Astrocyte (in vitro differentiated cells and primary cell): ENCODE measurements around the gene CIT. TPM values are rescaled to one million over a fixed set of nuclear protein-coding genes. Genes with fewer than 3 reads are reported as not detected.

Experiments used
- DNase-seq: peaks from one replicate; pipeline ENCODE4 v3.0.0-alpha.2; 2010; ENCODE audit warnings: low read depth
- FAIRE-seq: peaks from 2 replicates; lab custom pipeline; 2011; peaks lifted over from hg19 to GRCh38; lab: Jason Lieb, UNC
- H2AFZ ChIP-seq: 2 replicates; pipeline ENCODE4 v1.6.0; 2012; ENCODE audit warnings: low read depth, low read length, inconsistent platforms
- H3K27ac ChIP-seq: 2 replicates; pipeline ENCODE4 v1.5.1; 2011; ENCODE audit warnings: low read depth, low read length, inconsistent platforms
- H3K27me3 ChIP-seq: 2 replicates; pipeline ENCODE4 v1.6.0; 2011; ENCODE audit warnings: low read length, inconsistent platforms; ENCODE audit not compliant: insufficient read depth
- H3K36me3 ChIP-seq: 2 replicates; pipeline ENCODE4 v1.5.1; 2011; ENCODE audit warnings: low read length, inconsistent platforms; ENCODE audit not compliant: insufficient read depth
- H3K4me1 ChIP-seq: 2 replicates; pipeline ENCODE4 v1.5.1; 2011; ENCODE audit warnings: low read length, inconsistent platforms; ENCODE audit not compliant: insufficient read depth
- H3K4me2 ChIP-seq: 2 replicates; pipeline ENCODE4 v1.6.0; 2012; ENCODE audit warnings: low read length, inconsistent platforms
- H3K4me3 ChIP-seq: 2 replicates; pipeline ENCODE4 v1.5.1; 2011; ENCODE audit warnings: low read depth, mild to moderate bottlenecking, low read length, inconsistent platforms; ENCODE audit not compliant: insufficient read depth
- H3K79me2 ChIP-seq: 2 replicates; pipeline ENCODE4 v1.6.0; 2012; ENCODE audit warnings: mild to moderate bottlenecking, low read length, inconsistent platforms; ENCODE audit not compliant: insufficient read depth
- H3K9ac ChIP-seq: 2 replicates; pipeline ENCODE4 v1.6.0; 2012; ENCODE audit warnings: mild to moderate bottlenecking, low read length, inconsistent platforms
- H3K9me3 ChIP-seq: 2 replicates; pipeline ENCODE4 v1.5.1; 2012; ENCODE audit warnings: low read depth, mild to moderate bottlenecking, low read length, inconsistent platforms; ENCODE audit not compliant: insufficient read depth
- H4K20me1 ChIP-seq: 2 replicates; pipeline ENCODE4 v1.6.0; 2012; ENCODE audit warnings: low read length, inconsistent platforms; ENCODE audit not compliant: insufficient read depth
- H3K27ac Mint-ChIP-seq: one replicate; pipeline ENCODE4 v1.8.0; 2021; ENCODE audit warnings: mild to moderate bottlenecking, mixed read lengths; ENCODE audit not compliant: unreplicated experiment
- H3K27me3 Mint-ChIP-seq: one replicate; pipeline ENCODE4 v1.8.0; 2021; ENCODE audit warnings: low read depth, mixed read lengths; ENCODE audit not compliant: unreplicated experiment
- H3K36me3 Mint-ChIP-seq: one replicate; pipeline ENCODE4 v1.8.0; 2021; ENCODE audit warnings: low read depth, mixed read lengths; ENCODE audit not compliant: unreplicated experiment
- H3K4me1 Mint-ChIP-seq: one replicate; pipeline ENCODE4 v1.8.0; 2021; ENCODE audit warnings: low read depth, mixed read lengths; ENCODE audit not compliant: unreplicated experiment
- H3K4me3 Mint-ChIP-seq: one replicate; pipeline ENCODE4 v1.8.0; 2021; ENCODE audit warnings: mild to moderate bottlenecking, moderate library complexity, mixed read lengths; ENCODE audit not compliant: unreplicated experiment
- H3K9me3 Mint-ChIP-seq: one replicate; pipeline ENCODE4 v1.8.0; 2021; ENCODE audit warnings: mild to moderate bottlenecking, mixed read lengths; ENCODE audit not compliant: unreplicated experiment
- EZH2 ChIP-seq: IDR thresholded peaks from 2 replicates; pipeline ENCODE4 v1.6.1; 2012; ENCODE audit warnings: mild to moderate bottlenecking, low read length, inconsistent platforms; ENCODE audit not compliant: insufficient read depth
- total RNA-seq: library from RNA; stranded (reverse); gene quantifications from 2 replicates; pipeline ENCODE4 v1.2.1, GENCODE V29; 2021
- TF ChIP-seq, protein P1 (sequence below): IDR thresholded peaks from 2 replicates; pipeline ENCODE4 v1.5.1; 2011; ENCODE audit warnings: low read depth, mild to moderate bottlenecking, inconsistent platforms, low read length, moderate library complexity; ENCODE audit not compliant: insufficient read depth

The CIT gene
- total RNA-seq, 1 donor from 2014 or later = 4.5 TPM

GRCh38 chr12:119740830-119741229, 136.3 kb downstream of the CIT start:
- Mint-ChIP-seq H3K27ac (no peak overlapping the region), H3K27me3 (no peaks in the 10 kb centered on the region), H3K4me3 (no peak overlapping the region), H3K4me1 (no peaks in the 10 kb centered on the region), H3K36me3 (peaks cover 6% of the 10 kb centered on the region), H3K9me3 (peaks cover 11% of the 10 kb centered on the region)
- Histone ChIP-seq H3K4me3 (no peak overlapping the region), H3K9me3 (peaks cover 4% of the 10 kb centered on the region), H4K20me1 (no peaks in the 10 kb centered on the region), H3K27ac (no peak overlapping the region), H3K4me1 (no peaks in the 10 kb centered on the region), H3K36me3 (peaks cover 5% of the 10 kb centered on the region), H3K27me3 (no peaks in the 10 kb centered on the region), H3K79me2 (no peaks in the 10 kb centered on the region), H3K9ac (no peak overlapping the region), H3K4me2 (no peak overlapping the region), H2AFZ (no peak overlapping the region)
- FAIRE-seq = no peak
- TF ChIP-seq EZH2 = no peak
- TF ChIP-seq, protein P1, sequence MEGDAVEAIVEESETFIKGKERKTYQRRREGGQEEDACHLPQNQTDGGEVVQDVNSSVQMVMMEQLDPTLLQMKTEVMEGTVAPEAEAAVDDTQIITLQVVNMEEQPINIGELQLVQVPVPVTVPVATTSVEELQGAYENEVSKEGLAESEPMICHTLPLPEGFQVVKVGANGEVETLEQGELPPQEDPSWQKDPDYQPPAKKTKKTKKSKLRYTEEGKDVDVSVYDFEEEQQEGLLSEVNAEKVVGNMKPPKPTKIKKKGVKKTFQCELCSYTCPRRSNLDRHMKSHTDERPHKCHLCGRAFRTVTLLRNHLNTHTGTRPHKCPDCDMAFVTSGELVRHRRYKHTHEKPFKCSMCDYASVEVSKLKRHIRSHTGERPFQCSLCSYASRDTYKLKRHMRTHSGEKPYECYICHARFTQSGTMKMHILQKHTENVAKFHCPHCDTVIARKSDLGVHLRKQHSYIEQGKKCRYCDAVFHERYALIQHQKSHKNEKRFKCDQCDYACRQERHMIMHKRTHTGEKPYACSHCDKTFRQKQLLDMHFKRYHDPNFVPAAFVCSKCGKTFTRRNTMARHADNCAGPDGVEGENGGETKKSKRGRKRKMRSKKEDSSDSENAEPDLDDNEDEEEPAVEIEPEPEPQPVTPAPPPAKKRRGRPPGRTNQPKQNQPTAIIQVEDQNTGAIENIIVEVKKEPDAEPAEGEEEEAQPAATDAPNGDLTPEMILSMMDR = no peak
- DNase-seq = no peak

DNA sequence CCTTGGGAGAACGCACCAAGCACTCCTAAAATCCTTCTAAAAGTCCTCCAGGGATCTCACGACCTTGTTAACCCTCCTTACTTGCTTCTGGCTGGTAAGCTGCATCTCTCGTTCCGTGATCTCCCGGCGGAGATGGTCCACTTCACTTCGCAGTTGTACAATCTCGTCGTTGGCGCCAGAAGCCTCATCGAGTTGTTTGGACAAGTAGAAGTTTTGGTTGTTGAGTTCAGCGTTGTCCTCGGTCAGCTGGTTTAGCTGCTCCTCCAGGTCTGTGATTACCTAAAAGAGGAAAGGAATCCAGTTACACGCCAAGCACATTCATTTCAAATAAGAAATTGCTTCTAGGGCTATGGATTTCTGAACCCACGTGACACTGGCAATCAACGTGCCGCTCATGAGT, 142.0 kb downstream of the CIT start:
- Histone ChIP-seq H3K4me2 (no peak overlapping the region), H3K9ac (no peak overlapping the region), H3K4me1 (no peaks in the 10 kb centered on the region), H3K36me3 (peaks cover 10% of the 10 kb centered on the region), H3K4me3 (no peak overlapping the region), H2AFZ (no peak overlapping the region), H3K27me3 (no peaks in the 10 kb centered on the region), H4K20me1 (no peaks in the 10 kb centered on the region), H3K79me2 (no peaks in the 10 kb centered on the region), H3K27ac (no peak overlapping the region), H3K9me3 (no peaks in the 10 kb centered on the region)
- no peak for FAIRE-seq
- no peak for DNase-seq
- Mint-ChIP-seq H3K9me3 (no peaks in the 10 kb centered on the region), H3K4me3 (no peak overlapping the region), H3K27me3 (no peaks in the 10 kb centered on the region), H3K36me3 (no peaks in the 10 kb centered on the region), H3K4me1 (no peaks in the 10 kb centered on the region), H3K27ac (no peak overlapping the region)
- TF ChIP-seq, protein P1 = no peak
- no peak for TF ChIP-seq EZH2

DNA sequence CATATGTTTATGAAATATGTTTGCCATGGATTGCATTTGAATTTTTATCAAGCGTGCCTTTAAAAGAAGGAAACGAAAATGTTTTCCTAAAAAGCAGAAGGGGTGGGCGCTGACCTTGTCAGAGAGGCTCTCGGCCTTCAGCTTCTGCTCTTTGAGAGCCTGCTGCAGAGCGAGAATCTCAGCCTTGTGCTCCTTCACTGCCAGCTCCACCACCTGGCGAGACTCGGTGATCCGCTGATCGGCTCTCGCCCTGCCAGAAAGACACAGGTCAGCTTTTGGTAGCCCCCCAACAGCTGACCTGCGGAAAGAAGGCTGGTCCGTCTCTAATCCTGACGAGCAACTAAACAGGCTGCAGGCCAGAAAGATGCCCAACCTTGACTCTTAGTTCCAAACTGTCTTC, 146.7 kb downstream of the CIT start:
- Mint-ChIP-seq H3K36me3 (no peaks in the 10 kb centered on the region), H3K27me3 (no peaks in the 10 kb centered on the region), H3K4me3 (no peak overlapping the region), H3K9me3 (no peaks in the 10 kb centered on the region), H3K4me1 (peaks cover 4% of the 10 kb centered on the region), H3K27ac (no peak overlapping the region)
- FAIRE-seq (no peak), DNase-seq (no peak)
- H3K27me3 ChIP-seq = no peaks in the 10 kb centered on the region
- H3K79me2 ChIP-seq = no peaks in the 10 kb centered on the region
- no peak overlapping the region for H3K4me3 ChIP-seq
- no peaks in the 10 kb centered on the region for H3K9me3 ChIP-seq
- TF ChIP-seq, protein P1 = no peak
- no peak for TF ChIP-seq EZH2
- H3K4me1 ChIP-seq = no peaks in the 10 kb centered on the region
- H3K36me3 ChIP-seq = peaks cover 12% of the 10 kb centered on the region
- H4K20me1 ChIP-seq = no peaks in the 10 kb centered on the region
- H3K4me2 ChIP-seq = no peak overlapping the region
- H3K27ac ChIP-seq = no peak overlapping the region
- H3K9ac ChIP-seq = no peak overlapping the region
- H2AFZ ChIP-seq = no peak overlapping the region
